Gastrocnemius medialis (tissue), 4 donors: Measurements from ENCODE around the gene XCL2. TPM values are rescaled to one million over a fixed set of nuclear protein-coding genes. Genes with fewer than 3 reads are reported as not detected.

Experiments
- ATAC-seq, 2 donors: fragments of 150-250 bp; one replicate each; pipeline ENCODE4 v1.9.1; 2016
- DNase-seq, 2 donors: peaks; one replicate each; pipeline ENCODE4 v3.0.0-alpha.2; 2019
- H3K27ac ChIP-seq, 4 donors: fragments of 200-600 bp; sonication (generic); 1 replicate in 1 of 4; 2 replicates in 3 of 4; pipeline ENCODE4 v1.5.1; 2016 to 2018; ENCODE audit warnings: mild to moderate bottlenecking in 2 of 4, moderate library complexity in 1 of 4
- H3K27me3 ChIP-seq, 3 donors: fragments of 200-600 bp; sonication (generic) in 2 of 3; 1 replicate in 1 of 3; 2 replicates in 2 of 3; pipeline versions ENCODE4 v1.5.1 to v1.6.0; 2016 to 2019; ENCODE audit warnings: mild to moderate bottlenecking in 1 of 3, moderate library complexity in 1 of 3
- H3K36me3 ChIP-seq, 2 donors: fragments of 200-600 bp; sonication (generic) in 1 of 2; one replicate each; pipeline ENCODE4 v1.5.1; 2017 to 2018
- H3K4me1 ChIP-seq, 2 donors: fragments of 200-600 bp; sonication (generic) in 1 of 2; one replicate each; pipeline ENCODE4 v1.5.1; 2016 to 2017; ENCODE audit warnings: mild to moderate bottlenecking in 2 of 2
- H3K4me3 ChIP-seq, 4 donors: fragments of 200-600 bp; sonication (generic) in 3 of 4; 1 replicate in 1 of 4; 2 replicates in 3 of 4; pipeline ENCODE4 v1.5.1; 2016 to 2019; ENCODE audit warnings: mild to moderate bottlenecking in 2 of 4
- H3K9me3 ChIP-seq, 3 donors: fragments of 200-600 bp; sonication (generic) in 2 of 3; 1 replicate in 1 of 3; 2 replicates in 2 of 3; pipeline ENCODE4 v1.5.1; 2016 to 2019
- POLR2A ChIP-seq, 2 donors: fragments of 450-650 bp; IDR thresholded peaks; one replicate each; pipeline ENCODE4 v1.6.1; 2017; ENCODE audit warnings: antibody characterized with exemption in 2 of 2, mild to moderate bottlenecking in 2 of 2, moderate library complexity in 2 of 2
- in situ Hi-C, 4 donors: fragments of 200-750 bp; cut with MboI; loops; one replicate each; pipeline versions ENCODE4 v1.15.0 to v1.8.0; 2017; ENCODE audit warnings: low sequenced_read_pairs in 4 of 4
- intact Hi-C: fragments of 100-400 bp; cut with DNase I; formaldehyde crosslinking; loops from one replicate; pipeline ENCODE4 v1.15.1; 2023; ENCODE audit warnings: low total_unique reads
- total RNA-seq, 4 donors: library from RNA; depleted of rRNA; stranded (reverse); fragments of >200 nt; gene quantifications; one replicate each; pipeline versions ENCODE4 v1.1.0 to v1.2.3, GENCODE V29; 2016
- TF ChIP-seq, protein P1 (sequence below), 5 experiments: fragments of 450-650 bp in 3 of 5; fragments of 200-600 bp in 2 of 5; sonication (generic) in 2 of 5; IDR thresholded peaks in 4 of 5; conservative IDR thresholded peaks in 1 of 5; 1 replicate in 4 of 5; 2 replicates in 1 of 5; pipeline ENCODE4 v1.5.1; 2016 to 2019; ENCODE audit warnings: antibody characterized with exemption in 5 of 5, mild to moderate bottlenecking in 3 of 5, moderate library complexity in 3 of 5

XCL2 gene
- total RNA-seq, 4 donors from 2014 or later: 1.5 TPM; not detected in 3

DNA sequence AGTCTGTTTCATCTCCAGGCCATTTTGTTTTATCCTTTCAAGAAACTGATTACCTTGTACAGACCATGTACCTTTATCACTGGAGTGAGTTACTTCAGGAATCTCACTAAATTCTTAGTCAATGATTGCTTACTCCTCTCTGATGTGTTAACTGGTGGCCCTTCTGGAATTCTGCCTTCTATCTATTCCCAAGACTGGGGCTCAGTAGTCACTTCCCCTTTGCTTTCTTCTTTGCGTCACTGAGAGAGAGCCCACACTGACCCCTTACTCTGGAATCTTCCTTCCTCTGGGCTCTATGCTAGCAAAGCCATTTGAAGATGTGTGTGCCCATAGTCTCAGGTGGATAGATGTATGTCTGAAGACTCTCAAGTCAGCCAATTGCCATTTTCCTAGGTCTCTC, 34.6 kb downstream of the XCL2 start:
- no peak overlapping the region for H3K27ac ChIP-seq
- TF ChIP-seq POLR2A (IDR thresholded peaks at IDR 0.05): no peak
- TF ChIP-seq, protein P1, sequence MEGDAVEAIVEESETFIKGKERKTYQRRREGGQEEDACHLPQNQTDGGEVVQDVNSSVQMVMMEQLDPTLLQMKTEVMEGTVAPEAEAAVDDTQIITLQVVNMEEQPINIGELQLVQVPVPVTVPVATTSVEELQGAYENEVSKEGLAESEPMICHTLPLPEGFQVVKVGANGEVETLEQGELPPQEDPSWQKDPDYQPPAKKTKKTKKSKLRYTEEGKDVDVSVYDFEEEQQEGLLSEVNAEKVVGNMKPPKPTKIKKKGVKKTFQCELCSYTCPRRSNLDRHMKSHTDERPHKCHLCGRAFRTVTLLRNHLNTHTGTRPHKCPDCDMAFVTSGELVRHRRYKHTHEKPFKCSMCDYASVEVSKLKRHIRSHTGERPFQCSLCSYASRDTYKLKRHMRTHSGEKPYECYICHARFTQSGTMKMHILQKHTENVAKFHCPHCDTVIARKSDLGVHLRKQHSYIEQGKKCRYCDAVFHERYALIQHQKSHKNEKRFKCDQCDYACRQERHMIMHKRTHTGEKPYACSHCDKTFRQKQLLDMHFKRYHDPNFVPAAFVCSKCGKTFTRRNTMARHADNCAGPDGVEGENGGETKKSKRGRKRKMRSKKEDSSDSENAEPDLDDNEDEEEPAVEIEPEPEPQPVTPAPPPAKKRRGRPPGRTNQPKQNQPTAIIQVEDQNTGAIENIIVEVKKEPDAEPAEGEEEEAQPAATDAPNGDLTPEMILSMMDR (IDR thresholded peaks at IDR 0.05 in 4 of 5, conservative IDR thresholded peaks at IDR 0.05 in 1 of 5): no peak
- H3K27me3 ChIP-seq: no peaks in the 10 kb centered on the region
- no peaks in the 10 kb centered on the region for H3K36me3 ChIP-seq
- H3K9me3 ChIP-seq: no peaks in the 10 kb centered on the region
- in situ Hi-C loops: no loop called here
- no peak overlapping the region for H3K4me3 ChIP-seq
- H3K4me1 ChIP-seq: peaks cover 0 to 15% of the 10 kb centered on the region in 2 donors
- intact Hi-C loops: loop anchor here (5.0 to 10.0 kb wide), 2 partner anchors 578 to 1036 kb away; no protein-coding TSS in a partner anchor
- DNase-seq: no peak
- no peak for ATAC-seq

GRCh38 chr1:168507828-168508227, 36.0 kb downstream of the XCL2 start:
- Histone ChIP-seq H3K4me3 (no peak overlapping the region), H3K27ac (no peak overlapping the region), H3K27me3 (no peaks in the 10 kb centered on the region), H3K36me3 (no peaks in the 10 kb centered on the region), H3K9me3 (no peaks in the 10 kb centered on the region), H3K4me1 (peaks cover 0 to 15% of the 10 kb centered on the region in 2 donors)
- in situ Hi-C loops: no loop called here
- ATAC-seq (no peak), DNase-seq (no peak)
- intact Hi-C loops: loop anchor here (5.0 to 10.0 kb wide), 2 partner anchors 579 to 1037 kb away; no protein-coding TSS in a partner anchor
- TF ChIP-seq, protein P1 (IDR thresholded peaks at IDR 0.05 in 4 of 5, conservative IDR thresholded peaks at IDR 0.05 in 1 of 5): no peak
- no peak for TF ChIP-seq POLR2A (IDR thresholded peaks at IDR 0.05)

DNA sequence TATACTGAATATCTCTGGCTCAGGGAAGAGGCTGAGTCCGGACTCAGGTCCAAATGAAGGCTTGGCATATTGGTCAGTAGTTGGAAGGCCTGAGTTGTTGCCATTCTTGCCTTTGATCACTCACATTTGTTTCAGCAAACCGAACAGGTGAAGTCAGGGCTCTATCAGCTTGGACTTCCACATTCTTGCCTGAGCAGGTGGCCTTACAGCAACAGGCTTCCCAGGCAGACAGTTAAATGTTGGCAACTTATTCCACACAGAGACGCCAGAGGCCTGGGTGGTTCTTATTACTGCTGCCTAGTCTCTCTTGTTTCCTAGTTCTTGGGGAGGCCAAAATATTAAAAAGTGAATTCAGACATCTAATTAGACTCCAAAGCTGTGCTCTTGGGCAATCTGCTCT, 36.6 kb downstream of the XCL2 start:
- H3K27ac ChIP-seq: no peak overlapping the region
- H3K9me3 ChIP-seq: no peaks in the 10 kb centered on the region
- intact Hi-C loops: loop anchor here (5.0 to 10.0 kb wide), 2 partner anchors 580 to 1038 kb away; no protein-coding TSS in a partner anchor
- H3K36me3 ChIP-seq: no peaks in the 10 kb centered on the region
- in situ Hi-C loops: no loop called here
- H3K4me1 ChIP-seq: peaks cover 0 to 15% of the 10 kb centered on the region in 2 donors
- no peak for ATAC-seq
- no peak for DNase-seq
- no peaks in the 10 kb centered on the region for H3K27me3 ChIP-seq
- no peak overlapping the region for H3K4me3 ChIP-seq
- TF ChIP-seq, protein P1 (IDR thresholded peaks at IDR 0.05 in 4 of 5, conservative IDR thresholded peaks at IDR 0.05 in 1 of 5): no peak
- no peak for TF ChIP-seq POLR2A (IDR thresholded peaks at IDR 0.05)

DNA sequence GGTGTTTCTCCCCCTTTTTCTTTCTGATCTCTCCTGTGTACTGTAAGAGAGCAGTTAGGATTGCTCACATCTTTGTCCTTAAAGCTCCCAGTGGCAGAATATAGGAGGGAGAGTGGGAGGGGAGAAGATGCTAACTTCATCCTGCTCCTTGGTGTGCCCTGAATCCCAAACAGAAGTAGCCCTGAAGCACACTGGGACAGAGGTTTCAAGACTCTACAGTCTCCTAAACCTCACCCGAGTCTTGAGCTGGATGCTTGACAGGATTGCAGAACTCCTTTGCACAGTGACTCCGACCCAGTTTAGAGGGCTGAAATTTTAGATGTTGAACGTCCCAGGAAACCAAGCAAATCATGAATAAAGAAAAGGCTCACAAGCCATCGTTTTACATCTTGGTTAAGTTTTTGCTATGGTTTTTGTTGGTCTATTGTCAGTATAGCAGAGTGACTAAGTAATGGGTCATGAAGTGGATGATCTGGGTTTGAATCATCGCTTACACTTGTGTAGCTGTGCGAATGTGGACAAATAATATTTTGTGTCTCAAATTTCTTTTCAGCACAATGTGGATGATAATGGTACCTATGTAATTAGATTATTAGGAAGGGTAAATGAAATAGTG, 37.5 kb downstream of the XCL2 start:
- Histone ChIP-seq H3K27ac (no peak overlapping the region), H3K4me1 (peaks cover 0 to 15% of the 10 kb centered on the region in 2 donors), H3K36me3 (no peaks in the 10 kb centered on the region), H3K9me3 (no peaks in the 10 kb centered on the region), H3K27me3 (no peaks in the 10 kb centered on the region), H3K4me3 (no peak overlapping the region)
- DNase-seq: no peak
- intact Hi-C loops: loop anchor here (5.0 to 10.0 kb wide), 2 partner anchors 581 to 1038 kb away; no protein-coding TSS in a partner anchor
- no peak for ATAC-seq
- in situ Hi-C loops: no loop called here
- TF ChIP-seq, protein P1 (IDR thresholded peaks at IDR 0.05 in 4 of 5, conservative IDR thresholded peaks at IDR 0.05 in 1 of 5): no peak
- TF ChIP-seq POLR2A (IDR thresholded peaks at IDR 0.05): no peak
